Jurkat, Clone E6-1 (cell line): ENCODE data around the gene SCNM1.
A peak's percentile ranks its signal among the peaks of the same experiment; 100 is the strongest.
"Not testable (repeated sequence)": the region's sequence is repeated elsewhere in the genome, so short reads cannot be mapped to it uniquely, and the experiment has no call there.

Experiments used
- DNase-seq: peaks from one replicate; pipeline ENCODE4 v3.0.0-alpha.2; 2011; ENCODE audit warnings: low read depth, low spot score
- H3K4me3 ChIP-seq: 2 replicates; pipeline ENCODE4 v1.5.1; 2011; ENCODE audit warnings: mild to moderate bottlenecking, low read length, control low read depth, moderate library complexity

Gene SCNM1

GRCh38 chr1:151187205-151187604 is 21.3 kb downstream of the SCNM1 start:
- H3K4me3 ChIP-seq: no peak overlapping the region
- DNase-seq: no peak

DNA sequence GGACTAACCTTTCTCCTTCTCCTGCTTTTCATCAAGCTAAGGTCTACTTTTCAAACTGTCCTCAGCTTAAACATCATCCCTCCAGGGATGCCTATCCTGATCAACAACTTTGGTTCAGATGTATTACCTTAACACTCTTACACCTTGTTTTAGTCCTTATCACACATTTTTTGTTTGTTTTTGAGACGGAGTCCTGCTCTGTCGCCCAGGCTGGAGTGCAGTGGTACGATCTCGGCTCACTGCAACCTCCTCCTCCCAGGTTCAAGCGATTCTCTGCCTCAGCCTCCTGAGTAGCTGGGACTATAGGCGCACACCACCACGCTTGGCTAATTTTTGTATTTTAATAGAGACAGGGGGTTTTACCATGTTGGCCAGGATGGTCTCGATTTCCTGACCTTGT is 22.7 kb downstream of the SCNM1 start:
- H3K4me3 ChIP-seq: peak overlapping the region; percentile 78
- not testable (repeated sequence) for DNase-seq

DNA sequence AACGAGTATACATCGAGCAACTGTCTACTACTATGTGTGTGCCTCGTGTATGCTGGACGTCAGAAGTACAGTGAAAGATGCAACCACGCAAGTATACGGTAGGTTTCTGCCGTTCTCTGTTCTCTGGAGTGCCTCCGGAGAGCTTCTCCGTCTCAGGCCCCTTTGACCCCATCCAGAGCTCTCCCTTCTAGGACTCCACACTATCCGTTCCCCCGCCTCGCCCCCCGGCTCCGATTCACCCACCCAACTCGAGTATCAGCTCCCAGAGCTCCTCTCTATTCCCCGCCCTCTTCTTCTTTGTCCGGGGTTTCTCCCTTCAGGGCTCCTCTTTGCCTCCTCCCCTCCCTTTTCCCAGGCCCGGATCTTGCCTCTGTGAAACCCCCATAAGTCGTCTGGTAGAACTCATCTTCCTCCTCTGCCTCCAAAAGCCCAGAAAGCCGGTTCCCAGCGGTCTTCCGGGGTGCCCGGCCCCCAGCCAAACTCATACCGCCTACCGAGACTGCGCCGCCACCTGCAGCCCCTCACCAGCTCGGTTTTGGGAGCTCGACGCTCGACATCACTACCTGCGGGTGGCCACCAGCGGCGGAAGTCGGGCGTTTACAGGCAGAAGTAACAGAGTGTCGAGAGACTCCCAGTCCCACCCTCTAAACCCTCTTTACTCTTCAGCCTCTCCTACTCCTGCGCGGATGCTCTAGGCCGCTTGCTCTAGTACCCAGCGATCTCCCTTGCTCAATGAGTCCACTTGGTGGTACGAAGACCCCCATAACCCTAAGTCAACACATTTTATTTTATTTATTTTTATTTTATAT is 23.9 kb downstream of the SCNM1 start, which contains the start of gene VPS72:
Gene VPS72, minus strand, starts transcription at position 561 of the 809 bp plus-strand sequence. Its CDS starts 76 bp downstream, at position 485.
- peak; percentile 91 for DNase-seq
- peak within 1 kb of the TSS; percentile 78 for H3K4me3 ChIP-seq

GRCh38 chr1:151192047-151192446 is 26.1 kb downstream of the SCNM1 start:
- no peak for DNase-seq
- no peak overlapping the region for H3K4me3 ChIP-seq

DNA sequence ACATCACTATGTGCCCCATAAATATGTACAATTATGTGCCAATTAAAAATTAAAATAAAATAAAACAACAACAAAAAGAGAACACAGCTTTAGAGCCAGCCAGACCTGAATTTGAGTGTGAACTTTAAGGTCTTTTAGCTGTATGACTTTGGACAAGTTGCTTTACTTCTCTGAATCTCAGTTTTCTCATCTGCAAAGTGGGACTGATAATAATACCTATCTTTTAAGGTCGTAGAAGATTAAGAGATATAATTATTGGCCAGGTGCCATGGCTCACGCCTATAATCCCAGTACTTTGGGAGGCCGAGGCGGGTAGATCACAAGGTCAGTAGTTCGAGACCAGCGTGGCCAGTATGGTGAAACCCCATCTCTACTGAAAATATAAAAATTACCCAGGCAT is 27.4 kb downstream of the SCNM1 start:
- no peak for DNase-seq
- no peak overlapping the region for H3K4me3 ChIP-seq

GRCh38 chr1:151193856-151194255 is 27.9 kb downstream of the SCNM1 start:
- no peak for DNase-seq
- H3K4me3 ChIP-seq: no peak overlapping the region

DNA sequence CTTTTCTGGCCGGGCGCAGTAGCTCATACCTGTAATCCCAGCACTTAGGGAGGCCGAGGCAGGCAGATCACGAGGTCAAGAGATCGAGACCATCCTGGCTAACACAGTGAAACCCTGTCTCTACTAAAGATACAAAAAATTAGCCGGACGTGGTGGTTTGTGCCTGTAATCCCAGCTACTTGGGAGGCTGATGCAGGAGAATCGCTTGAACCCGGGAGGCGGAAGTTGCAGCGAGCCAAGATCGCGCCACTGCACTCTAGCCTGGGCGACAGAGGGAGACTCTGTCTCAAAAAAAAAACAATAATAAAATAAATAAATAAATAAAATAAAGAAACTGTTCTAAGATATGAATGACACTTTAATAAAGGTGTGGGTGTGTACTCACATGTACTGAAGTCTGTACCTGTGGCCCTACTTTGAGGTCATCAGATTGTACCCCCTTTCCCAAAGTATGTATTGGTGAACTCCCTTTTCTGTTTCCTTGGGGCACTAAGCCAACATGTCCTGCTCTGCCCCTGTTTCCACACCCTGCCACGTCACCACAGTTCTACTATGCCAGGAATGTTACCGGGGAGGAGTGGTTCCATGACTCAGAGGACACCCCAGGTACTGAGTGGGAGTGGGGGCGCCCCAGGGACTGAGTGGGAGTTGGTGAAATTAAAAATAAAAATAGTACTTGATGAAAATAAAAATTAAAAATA is 29.1 kb downstream of the SCNM1 start:
- not testable (repeated sequence) for H3K4me3 ChIP-seq, DNase-seq

GRCh38 chr1:151196292-151196800 is 30.4 kb downstream of the SCNM1 start:
- DNase-seq: peak; percentile 76
- H3K4me3 ChIP-seq: peak overlapping the region; percentile 41

GRCh38 chr1:151197863-151198253 is 31.9 kb downstream of the SCNM1 start:
- peak overlapping the region; percentile 83 for H3K4me3 ChIP-seq
- DNase-seq: no peak

GRCh38 chr1:151198254-151199127 is 32.5 kb downstream of the SCNM1 start, which contains the start of gene PIP5K1A:
Gene PIP5K1A (plus strand): TSS chr1:151198552. CDS start chr1:151198997, 445 bp downstream.
- peak; percentile 98 for DNase-seq
- H3K4me3 ChIP-seq: peak within 1 kb of the TSS; percentile 83

DNA sequence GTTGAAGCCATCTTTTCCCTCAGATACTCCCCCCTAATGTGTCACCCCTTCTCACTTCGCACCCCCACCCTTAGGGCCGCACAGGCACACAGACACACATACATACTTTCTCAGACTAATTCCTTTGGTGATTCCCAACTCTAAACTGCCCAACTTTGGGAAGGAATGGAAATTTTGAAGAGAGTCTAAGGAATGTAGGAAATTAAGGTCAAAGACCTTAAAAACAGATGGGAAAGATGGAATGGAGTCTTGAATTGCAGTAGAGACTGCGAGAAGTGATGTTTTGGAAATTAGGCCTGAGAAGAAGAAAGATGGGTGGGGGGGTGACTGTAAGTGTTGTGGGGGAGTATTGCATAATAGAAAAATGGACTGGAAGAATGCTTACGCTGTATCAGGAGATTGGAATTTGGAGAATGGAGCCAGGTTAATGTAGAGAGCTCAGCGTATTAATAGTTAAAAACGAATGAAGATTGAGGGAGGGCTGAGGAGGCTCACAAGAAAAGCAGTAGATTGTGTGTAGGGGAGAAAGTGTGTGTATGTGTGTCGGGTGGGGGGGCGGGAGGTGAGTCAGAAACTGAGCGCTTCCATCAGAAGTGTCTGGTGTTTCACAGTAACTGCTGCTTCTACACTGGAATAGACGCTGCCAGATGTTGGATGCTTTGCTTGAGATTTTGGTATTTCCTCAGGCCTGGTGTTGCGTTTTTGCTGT is 34.1 kb downstream of the SCNM1 start:
- DNase-seq: no peak

GRCh38 chr1:151205381-151205965 is 39.5 kb downstream of the SCNM1 start:
- not testable (repeated sequence) for DNase-seq, H3K4me3 ChIP-seq

More for the DNA sequence above, 34.1 kb downstream of the SCNM1 start:
- peak overlapping the region; percentile 83 for H3K4me3 ChIP-seq

DNA sequence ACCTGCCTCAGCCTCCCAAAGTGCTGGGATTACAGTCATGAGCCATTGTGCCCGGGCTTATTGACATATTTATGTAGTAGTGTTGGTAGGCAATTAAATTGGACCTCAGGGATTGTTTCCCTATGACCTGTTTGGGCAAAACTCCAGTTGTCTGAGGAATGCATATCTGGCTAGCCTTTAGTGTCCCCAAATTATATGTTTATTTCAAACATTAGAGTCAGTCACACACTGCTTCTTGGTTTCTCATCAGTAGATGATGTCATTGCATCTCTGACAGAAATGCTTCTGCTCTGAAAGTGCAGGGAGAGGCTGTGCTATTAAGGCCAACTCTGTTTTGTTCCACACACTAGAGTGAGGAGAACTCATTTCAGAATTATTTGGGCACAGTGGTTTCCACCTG is 44.9 kb downstream of the SCNM1 start:
- DNase-seq: no peak

DNA sequence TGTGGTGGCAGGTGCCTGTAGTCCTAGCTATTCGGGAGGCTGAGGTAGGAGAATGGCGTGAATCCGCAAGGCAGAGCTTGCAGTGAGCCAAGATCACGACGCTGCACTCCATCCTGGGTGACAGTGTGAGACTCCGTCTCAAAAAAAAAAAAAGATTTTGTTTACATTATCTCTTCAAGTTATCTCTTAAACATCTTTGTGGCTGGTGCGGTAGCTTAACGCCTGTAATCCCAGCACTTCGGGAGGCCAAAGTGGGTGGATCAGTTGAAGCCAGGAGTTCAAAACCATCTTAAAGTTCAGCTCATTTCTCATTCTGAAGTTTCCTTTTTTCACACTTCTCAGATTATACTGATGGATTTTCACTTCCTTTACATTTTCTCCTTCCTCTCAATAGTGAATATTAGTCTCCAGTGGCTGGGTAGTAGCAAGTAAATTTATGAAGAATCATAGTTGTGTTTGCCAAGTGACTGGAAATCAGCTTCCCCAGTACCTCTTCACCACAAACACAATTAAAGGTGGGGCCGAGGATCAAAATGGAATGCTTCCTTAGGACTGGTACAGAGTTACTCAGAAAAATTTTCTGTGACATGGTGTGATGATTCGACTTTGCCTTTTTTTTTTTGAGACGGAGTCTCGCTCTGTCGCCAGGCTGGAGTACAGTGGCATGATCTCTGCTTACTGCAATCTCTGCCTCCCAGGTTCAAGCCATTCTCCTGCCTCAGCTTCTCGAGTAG is 46.2 kb downstream of the SCNM1 start:
- peak; percentile 66 for DNase-seq
- H3K4me3 ChIP-seq: no peak overlapping the region

More for the DNA sequence above, 44.9 kb downstream of the SCNM1 start:
- no peak overlapping the region for H3K4me3 ChIP-seq

GRCh38 chr1:151213560-151213959 is 47.6 kb downstream of the SCNM1 start:
- no peak for DNase-seq
- no peak overlapping the region for H3K4me3 ChIP-seq
